Ovary (tissue), 3 donors: Measurements from ENCODE around the gene KIAA1217.

Experiments used
- POLR2A ChIP-seq: fragments of 450-650 bp; IDR thresholded peaks from one replicate; pipeline ENCODE4 v1.6.1; 2017; ENCODE audit warnings: antibody characterized with exemption, mild to moderate bottlenecking, moderate library complexity
- TF ChIP-seq, protein P1 (sequence below), 3 donors: fragments of 450-650 bp in 2 of 3; fragments of 200-600 bp in 1 of 3; IDR thresholded peaks; one replicate each; pipeline versions ENCODE4 v1.5.1 to v1.8.0; 2016 to 2022; ENCODE audit warnings: antibody characterized with exemption in 3 of 3, mild to moderate bottlenecking in 1 of 3
- donor health status: DM: no; HTN: no; CAD: no.

DNA sequence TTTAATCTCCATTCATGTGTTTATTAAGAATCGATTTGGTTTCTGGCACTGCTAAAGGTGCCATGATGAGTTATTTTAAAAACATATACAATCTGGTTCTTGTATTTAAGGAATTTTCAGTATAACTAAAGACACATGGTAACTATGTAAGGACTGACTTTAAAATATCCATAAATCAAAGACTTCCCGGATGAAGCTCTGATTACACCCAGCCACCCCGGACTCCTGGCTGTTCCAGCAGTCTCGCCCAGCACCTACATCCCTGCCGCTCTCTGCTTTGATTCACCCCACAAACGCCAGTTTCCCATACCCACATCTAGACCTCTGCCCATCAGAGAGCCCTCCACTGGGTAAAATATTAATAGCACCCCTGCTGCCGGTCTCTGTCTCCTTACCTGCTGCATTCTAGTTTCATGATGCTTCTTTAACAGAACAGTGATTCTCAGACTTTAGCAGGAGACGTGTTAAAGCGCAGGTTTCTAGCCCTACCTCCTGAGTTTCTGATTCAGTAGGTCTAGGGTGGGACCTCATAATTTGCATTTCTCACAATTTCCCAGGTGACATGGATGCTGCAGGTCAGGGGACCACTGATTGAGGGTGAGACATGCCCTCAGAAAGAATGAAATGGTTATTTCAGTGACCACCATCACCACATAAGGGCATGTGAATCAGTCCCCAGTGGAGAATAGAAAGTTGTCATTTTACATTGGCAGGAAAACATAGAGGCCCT, 185.7 kb downstream of the KIAA1217 start:
- no peak for TF ChIP-seq POLR2A
- TF ChIP-seq, protein P1, sequence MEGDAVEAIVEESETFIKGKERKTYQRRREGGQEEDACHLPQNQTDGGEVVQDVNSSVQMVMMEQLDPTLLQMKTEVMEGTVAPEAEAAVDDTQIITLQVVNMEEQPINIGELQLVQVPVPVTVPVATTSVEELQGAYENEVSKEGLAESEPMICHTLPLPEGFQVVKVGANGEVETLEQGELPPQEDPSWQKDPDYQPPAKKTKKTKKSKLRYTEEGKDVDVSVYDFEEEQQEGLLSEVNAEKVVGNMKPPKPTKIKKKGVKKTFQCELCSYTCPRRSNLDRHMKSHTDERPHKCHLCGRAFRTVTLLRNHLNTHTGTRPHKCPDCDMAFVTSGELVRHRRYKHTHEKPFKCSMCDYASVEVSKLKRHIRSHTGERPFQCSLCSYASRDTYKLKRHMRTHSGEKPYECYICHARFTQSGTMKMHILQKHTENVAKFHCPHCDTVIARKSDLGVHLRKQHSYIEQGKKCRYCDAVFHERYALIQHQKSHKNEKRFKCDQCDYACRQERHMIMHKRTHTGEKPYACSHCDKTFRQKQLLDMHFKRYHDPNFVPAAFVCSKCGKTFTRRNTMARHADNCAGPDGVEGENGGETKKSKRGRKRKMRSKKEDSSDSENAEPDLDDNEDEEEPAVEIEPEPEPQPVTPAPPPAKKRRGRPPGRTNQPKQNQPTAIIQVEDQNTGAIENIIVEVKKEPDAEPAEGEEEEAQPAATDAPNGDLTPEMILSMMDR (IDR thresholded peaks at IDR 0.05): no peak
